Raji (cell line): ENCODE measurements around the gene PAK5.

Experiments used
- POLR2A ChIP-seq: IDR thresholded peaks from 2 replicates; pipeline ENCODE4 v1.6.1; 2011; ENCODE audit warnings: low read depth, low read length, control low read depth; ENCODE audit not compliant: insufficient read depth

PAK5 gene

DNA sequence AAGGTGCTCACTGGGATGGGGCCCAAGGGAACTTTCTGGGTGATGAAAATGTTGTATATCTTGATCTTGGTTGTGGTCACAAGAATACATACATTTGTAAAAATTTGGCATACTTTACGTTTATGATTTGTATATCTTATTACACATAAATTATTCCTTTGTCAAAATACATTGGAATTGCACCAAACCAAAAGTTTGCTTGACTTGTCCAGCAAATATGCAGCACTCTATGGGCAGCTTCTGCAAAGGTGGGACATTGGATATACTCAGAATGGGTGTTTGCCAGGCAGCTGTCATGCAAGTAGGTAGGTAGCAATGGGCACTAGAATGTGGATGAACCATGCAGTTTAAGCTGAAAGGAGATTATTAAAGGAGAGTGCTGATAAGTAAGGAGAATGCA lies 246.5 kb downstream of the PAK5 start:
- no peak for TF ChIP-seq POLR2A

DNA sequence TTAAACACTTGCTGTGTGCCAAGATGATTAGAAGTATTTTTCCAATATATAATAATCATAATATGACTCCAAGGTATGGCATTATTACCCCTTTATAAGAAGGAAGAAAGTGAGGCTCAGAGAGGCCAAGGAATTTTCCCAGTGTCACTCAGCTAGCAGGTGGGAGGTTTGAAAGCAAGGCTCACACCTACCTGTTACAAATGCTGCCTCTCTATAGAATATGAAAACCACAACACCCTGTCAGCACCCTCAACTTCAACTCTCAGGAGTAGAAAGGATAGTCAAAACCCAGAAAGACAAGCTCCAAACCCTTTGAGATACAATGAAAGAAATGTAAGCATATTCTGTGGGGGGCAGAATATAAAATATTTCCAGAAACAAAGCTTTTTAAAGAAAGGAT lies 247.8 kb downstream of the PAK5 start:
- no peak for TF ChIP-seq POLR2A

GRCh38 chr20:9590189-9590588 lies 248.7 kb downstream of the PAK5 start:
- no peak for TF ChIP-seq POLR2A

GRCh38 chr20:9588706-9589105 lies 250.2 kb downstream of the PAK5 start:
- no peak for TF ChIP-seq POLR2A

DNA sequence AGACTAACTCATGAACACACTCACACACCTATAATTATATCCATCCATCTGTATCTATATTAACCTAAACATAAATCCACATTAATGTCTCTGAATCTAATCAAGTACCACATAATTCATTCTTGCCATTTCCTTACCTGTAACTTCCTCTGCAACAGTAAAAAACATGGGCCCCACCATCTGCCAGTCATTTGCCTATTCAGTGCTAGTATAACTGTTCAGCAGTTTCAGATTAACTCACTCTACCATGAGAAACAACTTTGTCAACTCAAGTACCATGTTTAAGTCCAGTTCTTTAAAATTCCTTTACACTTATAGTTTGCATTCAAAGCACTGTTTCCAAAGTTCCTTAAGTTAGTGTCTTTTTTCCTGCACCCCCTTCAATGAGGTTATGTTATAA lies 255.7 kb downstream of the PAK5 start:
- no peak for TF ChIP-seq POLR2A

- no peak for TF ChIP-seq POLR2A
Observed at GRCh38 chr20:9582137-9582536, 256.7 kb downstream of the PAK5 start.

GRCh38 chr20:9581509-9581908 lies 257.4 kb downstream of the PAK5 start:
- no peak for TF ChIP-seq POLR2A

GRCh38 chr20:9578594-9578993 lies 260.3 kb downstream of the PAK5 start:
- no peak for TF ChIP-seq POLR2A

DNA sequence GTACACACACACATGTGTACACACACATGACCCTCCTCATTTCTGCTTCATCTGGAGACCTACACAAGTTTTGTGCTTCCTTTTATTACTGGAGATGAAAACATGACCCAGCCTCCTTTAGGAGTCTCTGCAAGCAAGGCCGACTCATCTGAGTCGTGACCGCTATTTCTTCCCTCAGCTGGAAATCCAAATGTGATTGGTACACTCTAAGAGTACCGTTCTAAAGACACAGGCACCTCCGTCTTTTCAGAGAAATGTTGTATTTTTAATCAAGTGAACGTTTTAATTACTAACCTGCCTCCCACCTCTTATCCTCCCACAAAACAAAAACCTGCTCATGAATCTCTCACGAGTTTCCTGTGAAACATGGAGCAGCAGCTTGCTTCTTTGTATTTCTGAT lies 261.5 kb downstream of the PAK5 start:
- no peak for TF ChIP-seq POLR2A

DNA sequence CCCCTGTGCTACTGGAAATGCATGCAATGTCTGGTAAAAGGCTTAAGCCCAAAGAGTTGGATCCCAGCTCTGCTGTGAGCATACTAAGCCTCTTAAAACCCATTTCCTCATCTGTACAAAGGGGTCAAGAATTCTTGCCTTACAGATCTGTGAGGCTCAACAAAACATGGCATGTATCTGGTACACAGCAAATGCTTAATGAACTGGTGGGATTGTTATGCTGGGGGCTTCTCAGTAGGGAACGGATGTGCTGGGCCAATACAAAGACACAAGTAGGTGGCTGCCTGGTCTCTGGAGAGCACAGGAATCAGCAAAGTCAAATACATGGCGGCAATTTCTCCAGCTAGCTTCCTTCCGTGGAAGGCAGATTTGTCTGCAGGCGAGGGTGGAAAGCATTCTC lies 262.2 kb downstream of the PAK5 start:
- no peak for TF ChIP-seq POLR2A

DNA sequence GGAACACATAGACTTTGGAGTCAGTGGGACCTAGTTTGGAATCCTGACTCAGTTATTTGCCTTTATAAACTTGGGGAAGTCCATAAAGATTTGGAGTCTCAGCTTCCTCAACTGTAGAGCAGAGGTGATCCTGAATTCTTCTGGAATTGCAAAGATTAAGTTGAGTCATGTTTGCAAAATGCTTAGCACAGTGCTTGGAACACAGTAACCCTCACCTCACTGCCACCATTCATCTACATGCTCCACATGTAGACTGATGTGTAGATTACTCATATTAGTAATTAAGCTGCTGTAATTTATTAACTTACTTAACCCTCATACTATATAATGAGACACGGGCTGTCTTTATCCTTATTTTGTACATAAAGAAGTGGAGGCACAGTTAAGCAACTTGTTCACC lies 263.0 kb downstream of the PAK5 start:
- TF ChIP-seq POLR2A = no peak

- TF ChIP-seq POLR2A = no peak
Observed at GRCh38 chr20:9574776-9575175, 264.1 kb downstream of the PAK5 start.

DNA sequence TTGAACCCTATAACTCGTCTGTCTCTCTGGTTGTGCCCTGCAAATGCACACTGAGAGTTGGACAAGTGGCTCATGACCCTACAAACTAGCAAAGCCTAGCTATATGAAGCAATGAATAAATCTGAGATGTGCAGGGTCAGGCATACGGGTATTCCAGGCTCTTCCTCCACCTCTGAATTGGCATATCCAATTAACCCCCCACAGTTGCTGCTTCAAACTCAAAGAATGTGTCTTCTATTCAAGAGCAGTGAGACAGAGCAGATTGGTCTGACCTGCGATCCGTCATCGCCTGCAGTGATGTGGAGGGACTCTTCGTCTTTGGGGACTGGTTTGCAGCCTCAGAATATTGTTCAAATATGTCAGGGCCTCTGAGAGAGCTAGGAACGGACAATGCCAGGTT lies 264.7 kb downstream of the PAK5 start:
- TF ChIP-seq POLR2A = no peak

- no peak for TF ChIP-seq POLR2A
Observed at GRCh38 chr20:9573335-9574151, 265.3 kb downstream of the PAK5 start.

DNA sequence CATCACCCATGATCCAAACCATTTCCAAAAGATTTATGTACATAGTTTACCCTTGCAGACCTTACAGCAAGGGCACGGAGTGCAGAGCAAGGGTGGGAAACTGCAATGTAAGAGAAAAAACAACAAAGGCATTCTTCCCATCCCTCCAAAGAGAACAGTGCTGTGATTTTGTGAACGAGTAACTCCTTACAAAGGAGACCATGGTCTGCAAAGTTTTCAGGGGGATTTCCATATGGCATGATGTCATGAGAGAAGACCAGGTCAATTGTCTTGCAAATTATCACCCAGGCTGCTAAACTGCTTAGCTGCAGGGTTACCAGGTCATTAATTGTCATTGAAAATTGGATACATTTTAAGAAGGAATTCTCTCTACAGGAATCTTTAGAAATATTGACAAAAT lies 266.2 kb downstream of the PAK5 start:
- TF ChIP-seq POLR2A = no peak

DNA sequence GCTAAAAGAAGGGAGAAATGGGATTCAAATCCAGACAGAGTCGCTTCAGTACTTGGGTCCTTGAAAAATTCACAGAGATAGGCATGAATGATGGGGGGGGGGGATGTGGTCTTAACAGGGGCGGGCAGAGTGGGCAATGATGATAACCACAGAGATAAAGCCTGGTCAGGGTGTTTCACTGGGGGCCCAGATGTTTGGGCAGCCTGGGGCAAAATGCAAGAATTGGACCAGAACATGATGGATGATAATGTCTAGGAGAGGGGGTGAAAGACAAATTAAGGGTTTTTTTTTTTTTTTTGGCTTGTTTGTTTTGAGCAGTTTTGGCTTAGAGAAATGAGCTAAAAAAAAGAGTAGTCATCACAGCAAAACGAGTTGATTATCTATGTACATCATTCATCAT lies 267.1 kb downstream of the PAK5 start:
- no peak for TF ChIP-seq POLR2A

DNA sequence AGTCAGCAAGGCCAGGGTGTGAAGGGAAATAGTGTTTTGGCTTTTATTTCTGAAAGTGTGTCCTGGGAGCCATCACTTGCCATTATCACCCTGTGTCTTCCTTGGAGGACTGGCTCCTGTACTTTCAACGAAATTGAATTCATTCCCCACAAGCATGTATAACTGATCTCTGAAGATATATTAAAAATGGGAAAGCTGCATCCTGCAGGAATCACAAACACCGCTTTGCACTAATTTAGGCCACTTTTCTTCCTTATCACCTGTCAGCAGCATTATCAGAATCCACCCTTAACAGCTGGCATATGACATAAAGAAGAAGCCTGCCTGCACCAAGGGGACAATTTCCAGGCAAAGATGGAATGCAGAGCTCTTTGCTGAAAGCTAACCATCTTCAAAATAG lies 268.3 kb downstream of the PAK5 start:
- no peak for TF ChIP-seq POLR2A

DNA sequence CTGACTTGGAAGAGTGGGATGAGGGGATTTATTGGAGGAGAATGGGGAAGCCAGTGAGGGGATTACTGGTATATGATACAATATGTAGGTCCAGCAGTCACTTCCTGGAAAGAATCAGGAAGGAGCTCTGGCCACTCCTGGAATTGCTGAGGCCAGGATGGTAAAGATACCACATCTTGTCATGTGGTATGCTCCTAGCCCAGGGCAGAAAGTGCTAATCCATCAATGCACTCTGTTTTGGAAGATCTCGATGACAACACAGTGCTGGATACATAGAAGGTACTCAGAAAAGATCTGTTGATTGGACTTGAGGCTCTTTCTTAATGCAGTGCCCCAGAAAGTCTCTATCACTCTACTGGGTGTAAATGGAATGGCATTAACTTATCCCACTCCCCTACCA lies 271.9 kb downstream of the PAK5 start:
- TF ChIP-seq POLR2A = no peak

DNA sequence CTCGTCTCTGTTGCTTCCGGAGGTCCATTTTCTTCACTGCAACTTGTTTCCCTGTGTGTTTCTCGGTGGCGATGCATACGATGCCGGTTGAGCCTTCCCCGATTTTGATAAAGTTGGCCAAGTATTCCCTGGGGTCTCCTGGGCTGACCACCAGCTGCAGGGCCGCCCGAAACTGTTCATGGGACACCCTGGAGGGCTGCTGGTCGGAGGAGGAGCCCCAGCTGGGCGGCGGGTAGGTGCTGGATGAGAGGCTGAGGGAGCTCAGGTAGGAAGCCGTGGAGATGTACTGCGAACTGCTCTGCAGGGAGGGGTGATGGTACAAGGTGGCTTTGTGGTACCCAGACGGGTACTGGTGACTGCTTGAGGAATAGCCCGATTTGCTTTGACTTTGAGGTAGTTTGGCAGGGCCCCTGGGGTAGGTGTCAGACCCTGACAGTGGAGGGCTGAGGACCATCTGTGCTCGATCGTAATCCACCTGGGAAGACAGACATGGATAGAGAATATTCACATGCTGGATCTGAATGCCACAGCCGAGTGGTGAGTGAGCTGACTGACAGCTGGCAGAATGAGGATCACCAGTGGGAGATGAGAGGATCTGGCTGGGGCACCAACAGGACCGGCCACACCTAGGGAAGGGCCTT lies 272.8 kb downstream of the PAK5 start:
- TF ChIP-seq POLR2A = no peak
